Stromal cell of bone marrow (primary cell): ENCODE data around the gene MRPL11.
A peak's percentile ranks its signal among the peaks of the same experiment; 100 is the strongest.

Experiments
- DNase-seq: peaks from one replicate; pipeline ENCODE4 v3.0.0-alpha.2; 2012; ENCODE audit warnings: low read depth

Gene MRPL11

GRCh38 chr11:66438504-66439466 lies at the start of gene MRPL11:
MRPL11 (minus strand) TSS chr11:66438848; CDS start chr11:66438754, 94 bp downstream.
- DNase-seq, result peak; percentile 89

DNA sequence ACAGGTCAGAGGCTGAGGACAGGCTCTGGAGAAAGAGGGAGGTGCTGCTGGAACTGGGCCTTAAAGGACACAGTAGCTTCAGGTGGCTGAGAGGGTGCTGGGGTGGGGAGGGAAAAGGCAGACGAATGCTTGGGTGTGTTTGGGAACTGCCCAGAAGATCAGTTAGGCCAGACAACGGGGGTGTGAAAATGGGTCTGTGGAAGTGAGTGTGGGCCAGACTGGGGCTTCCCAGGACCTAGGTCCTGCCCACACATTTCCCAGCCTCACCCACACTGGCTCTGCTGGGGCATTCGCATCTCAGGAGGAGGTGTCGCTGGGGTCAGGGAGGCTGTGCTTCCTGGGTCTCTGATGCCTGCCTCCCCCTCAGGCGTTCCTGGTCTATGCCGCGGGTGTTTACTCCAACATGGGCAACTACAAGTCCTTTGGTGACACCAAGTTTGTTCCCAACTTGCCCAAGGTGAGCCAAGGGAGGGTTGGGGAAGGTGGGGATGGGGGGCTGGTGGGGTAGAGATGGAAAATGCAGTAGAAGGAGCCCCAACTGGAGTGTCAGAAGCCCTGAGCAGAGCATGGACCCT lies 46.2 kb upstream of the MRPL11 start:
- DNase-seq, result no peak

DNA sequence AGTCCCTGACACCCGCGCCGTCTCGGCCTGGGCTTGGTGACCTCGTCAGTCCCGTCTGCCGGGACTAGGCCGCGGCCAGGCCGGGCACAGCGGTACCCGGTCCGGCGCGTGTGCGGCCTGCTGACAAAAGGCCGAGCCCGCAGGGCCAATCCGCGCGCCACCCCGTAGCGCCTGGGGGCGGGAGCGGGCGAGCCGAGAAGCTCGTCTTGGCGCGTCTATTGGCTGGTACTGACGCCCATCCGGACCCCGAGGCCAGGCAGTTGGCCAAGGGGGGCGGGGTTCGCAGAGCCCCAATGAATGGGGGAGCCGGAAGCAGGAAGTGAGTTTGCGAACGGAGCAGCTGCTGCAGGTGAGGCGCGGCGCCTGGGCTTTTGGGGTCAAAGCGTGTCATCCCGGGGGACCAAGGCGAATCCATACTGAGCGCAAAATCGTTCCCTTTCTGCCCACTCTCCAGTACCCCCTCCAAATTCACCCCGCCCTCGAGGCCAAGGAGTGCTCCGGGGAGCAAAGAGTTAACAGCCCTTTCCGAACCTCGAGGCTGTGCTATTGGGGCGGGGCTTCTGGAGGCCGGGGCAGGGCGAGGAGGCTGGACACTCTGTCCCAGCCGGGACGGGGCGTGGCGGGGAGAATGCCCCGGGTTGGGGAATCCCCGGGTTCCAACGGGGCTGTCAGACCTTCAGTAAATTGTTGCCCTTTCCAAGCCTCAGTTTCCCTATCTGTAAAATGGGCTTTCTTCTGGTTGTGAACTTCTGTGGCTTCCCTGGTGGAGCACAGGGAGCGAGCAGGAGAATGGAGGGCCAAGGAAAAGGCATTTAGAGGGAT lies 41.7 kb upstream of the MRPL11 start, which contains the start of gene DPP3:
DPP3 (plus strand) TSS at position 318 of the 822 bp plus-strand sequence. CDS start 1,767 bp downstream, outside the sequence.
- peak; percentile 94 for DNase-seq

GRCh38 chr11:66479394-66480116 lies 40.9 kb upstream of the MRPL11 start:
- DNase-seq, result peak; percentile 16

GRCh38 chr11:66478729-66479393 lies 40.2 kb upstream of the MRPL11 start:
- no peak for DNase-seq

DNA sequence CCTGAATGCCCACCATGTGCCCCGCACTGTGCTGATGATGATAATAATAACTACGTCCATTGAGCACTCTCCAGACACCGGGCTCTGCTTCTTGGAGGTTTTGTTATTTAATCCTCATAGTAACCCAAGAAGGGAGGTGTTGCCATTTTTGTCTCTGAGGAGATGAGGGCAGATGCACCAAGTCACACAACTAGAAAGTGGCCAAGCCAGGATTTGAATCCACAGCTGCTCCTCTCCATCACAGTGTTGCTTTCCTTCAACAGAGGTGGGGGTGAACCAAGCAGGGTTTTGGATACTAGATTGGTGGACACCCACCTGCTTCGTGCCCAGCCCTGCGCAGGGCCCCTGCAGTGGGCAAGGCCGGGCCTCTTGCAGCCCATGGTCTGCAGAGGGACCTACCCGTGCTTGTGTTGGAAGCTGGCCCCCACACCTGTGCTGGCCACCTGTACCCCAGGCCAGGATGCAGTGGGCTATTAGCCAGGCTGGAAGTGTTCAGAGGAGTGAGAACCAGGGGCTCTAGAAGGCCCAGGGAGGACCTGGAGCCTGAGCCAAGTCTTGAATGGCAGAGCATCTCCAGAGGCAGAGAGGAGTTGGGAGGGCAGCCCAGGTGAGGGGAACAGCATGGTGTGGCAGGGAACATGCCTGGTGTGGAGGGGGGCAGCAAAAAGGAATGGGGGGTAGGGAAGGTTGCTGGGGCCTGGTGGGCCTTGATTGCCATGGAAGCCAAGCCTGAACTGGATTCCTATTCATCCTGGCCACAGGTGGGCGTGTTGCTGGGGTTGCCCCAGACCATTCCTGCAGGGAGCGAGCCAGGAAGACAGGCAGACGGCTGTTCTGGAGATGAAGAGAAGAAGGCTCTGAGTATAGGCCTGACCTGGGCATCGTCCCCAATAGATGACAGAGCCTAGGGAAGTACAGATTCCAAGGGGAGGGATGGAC lies 38.9 kb upstream of the MRPL11 start:
- DNase-seq, result no peak

GRCh38 chr11:66476841-66477251 lies 38.2 kb upstream of the MRPL11 start:
- no peak for DNase-seq

DNA sequence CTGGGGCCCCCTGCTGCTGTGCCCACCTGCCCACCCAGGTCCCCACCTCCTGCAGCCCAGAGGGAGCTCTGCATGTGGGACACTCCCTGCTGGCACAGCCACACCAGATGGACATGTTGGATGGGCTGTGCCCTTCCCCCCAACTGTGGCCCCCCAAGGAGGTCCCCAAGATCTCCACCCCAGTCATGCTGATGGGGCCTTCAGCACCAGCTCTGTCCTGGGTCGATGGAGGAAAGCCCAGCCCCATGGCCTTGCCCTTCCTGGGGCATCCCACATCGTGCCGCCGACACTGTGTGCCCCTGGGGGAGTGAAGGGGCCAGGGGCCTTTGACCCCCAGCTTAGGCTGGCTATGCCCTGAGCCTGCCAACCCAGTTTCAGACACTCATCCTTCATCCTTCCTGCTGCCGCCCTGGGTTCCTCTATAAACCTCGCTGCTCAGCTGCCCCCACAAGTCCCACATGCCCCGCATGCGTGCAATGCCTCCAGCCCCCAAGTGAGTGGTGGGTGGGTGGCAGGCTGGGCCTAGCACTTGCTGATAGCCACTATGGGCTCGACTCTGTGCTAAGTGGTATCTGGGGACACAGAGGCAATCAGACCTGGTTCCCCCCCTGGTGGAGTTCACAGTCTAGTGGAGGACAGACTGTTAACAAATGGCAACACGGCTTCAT lies 37.7 kb upstream of the MRPL11 start:
- DNase-seq, result no peak

DNA sequence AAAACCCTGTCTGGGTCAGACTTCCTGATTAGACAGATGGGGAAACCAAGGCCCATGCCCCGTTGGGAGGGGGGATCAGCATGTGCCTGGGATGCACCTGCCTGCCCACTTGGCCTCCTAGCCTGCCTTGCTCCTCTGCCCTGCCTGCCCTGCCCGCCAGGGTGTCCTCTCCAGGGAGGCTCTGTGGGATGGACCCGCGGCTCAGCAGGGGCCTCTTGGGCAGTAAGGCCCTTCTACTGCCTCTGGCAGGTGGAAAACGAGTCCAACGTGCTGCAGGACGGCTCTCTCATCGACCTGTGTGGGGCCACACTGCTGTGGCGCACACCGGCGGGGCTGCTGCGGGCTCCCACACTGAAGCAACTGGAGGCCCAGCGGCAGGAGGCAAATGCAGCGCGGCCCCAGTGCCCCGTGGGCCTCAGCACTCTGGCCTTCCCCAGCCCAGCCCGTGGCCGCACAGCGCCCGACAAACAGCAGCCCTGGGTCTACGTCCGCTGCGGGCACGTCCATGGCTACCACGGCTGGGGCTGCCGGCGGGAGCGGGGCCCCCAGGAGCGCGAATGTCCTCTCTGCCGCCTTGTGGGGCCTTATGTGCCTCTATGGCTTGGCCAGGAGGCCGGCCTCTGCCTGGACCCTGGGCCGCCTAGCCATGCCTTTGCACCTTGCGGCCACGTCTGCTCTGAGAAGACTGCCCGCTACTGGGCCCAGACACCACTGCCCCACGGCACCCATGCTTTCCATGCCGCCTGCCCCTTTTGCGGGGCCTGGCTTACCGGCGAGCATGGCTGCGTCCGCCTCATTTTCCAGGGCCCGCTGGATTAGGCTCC lies 36.9 kb upstream of the MRPL11 start:
- DNase-seq, result no peak

DNA sequence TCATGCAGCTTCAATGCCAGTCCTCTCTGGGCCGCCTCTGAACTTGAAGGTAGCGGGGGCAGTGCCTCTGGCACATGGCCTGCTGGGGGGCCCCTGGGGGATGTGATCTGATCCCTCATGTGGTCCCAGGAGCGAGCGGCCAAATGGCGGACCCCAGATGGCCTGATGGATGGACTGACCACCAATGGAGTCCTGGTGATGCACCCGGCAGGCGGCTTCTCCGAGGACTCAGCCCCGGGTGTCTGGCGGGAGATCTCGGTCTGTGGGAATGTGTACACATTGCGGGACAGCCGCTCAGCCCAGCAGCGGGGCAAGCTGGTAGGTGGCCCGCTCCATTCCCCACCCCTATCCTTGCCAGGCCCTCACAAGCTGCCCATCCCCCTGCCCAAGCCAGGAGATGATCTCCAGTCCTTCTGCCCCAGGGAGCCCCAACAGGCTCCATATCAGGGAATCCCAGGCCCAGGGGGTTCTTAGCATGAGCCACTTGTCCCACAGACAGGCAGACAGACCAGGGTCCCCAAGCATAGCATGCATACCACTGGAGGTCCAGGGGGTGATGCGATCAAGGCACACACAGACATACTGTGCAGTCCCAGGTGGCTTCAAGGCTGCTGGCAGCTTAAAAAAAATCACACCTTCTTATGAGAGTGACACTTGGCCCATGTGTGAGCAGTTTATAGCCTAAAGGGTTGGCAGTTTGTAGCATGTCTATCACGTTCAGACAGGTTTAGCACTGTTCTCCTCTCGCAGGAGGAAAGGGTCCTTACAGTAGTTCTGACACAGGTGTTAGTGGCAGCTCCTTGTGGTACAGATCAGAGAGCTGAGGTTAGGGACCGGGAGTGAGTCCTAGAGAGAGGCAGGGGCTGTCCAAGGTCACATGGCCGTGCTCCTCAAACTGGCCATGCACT lies 35.2 kb upstream of the MRPL11 start:
- DNase-seq, result no peak

GRCh38 chr11:66473167-66473566 lies 34.5 kb upstream of the MRPL11 start:
- DNase-seq, result no peak

DNA sequence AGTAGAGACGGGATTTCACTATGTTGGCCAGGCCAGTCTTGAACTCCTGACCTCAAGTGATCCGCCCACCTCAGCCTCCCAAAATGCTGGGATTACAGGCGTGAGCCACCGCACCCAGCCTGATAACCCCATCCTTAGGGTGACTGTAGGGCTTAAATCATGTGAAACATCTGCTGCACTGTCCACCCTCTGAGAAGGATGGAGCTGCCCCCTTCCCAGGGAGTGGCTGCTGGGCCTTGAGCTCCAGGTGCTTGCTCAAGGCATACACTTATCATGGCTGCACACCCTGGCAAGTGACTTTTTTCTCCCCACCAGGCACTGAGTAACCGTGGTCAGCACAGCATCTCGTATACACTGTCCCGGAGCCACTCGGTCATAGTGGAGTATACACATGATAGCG lies 33.4 kb upstream of the MRPL11 start:
- DNase-seq, result no peak

GRCh38 chr11:66471142-66471541 lies 32.5 kb upstream of the MRPL11 start:
- DNase-seq, result no peak

- DNase-seq, result no peak
These were observed 31.4 kb upstream of the MRPL11 start for GRCh38 chr11:66470015-66470414.

DNA sequence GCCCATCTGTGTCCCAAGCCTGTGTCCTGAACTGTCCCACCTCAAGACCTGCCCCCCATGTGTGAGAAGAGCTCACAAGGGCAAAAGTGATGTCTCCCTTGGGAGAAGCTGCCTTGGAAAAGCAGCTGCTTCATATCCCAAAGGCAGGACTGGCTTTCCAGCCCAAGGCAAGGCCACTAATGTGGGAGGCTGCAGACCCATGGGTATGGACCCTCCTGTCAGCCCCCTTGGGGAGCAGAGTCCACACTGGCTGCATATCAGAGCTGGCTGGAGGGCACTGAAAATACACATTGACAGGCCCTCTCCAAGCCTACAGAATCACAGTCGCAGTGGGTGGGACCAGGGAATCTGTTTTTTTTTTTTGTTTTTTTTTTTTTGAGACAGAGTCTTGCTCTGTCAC lies 30.8 kb upstream of the MRPL11 start:
- no peak for DNase-seq

- DNase-seq, result no peak
These were observed 30.0 kb upstream of the MRPL11 start for GRCh38 chr11:66468691-66469090.

DNA sequence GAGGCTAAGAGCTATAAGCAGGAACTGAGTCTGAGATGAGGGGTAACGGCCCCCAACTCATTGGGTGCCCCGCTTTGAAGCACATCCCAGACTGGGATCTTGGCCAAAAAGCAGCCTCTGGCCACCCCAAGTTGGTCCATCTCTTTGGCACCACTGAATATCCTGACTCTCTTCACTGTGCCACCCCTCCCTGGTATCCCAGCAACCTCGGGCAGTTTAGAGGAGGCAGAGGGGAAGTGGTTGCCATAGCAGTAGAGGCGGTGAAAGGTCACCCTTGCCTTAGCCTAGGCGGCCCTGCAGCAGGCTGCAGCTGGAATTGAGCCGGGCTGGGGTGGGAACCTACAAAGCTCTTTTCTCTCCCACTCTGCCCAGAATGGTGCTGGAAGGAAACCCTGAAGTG lies 29.1 kb upstream of the MRPL11 start:
- no peak for DNase-seq
